GM21381 (cell line): ENCODE data around the gene FUT3.
"Not testable (repeated sequence)": the region's sequence is repeated elsewhere in the genome, so short reads cannot be mapped to it uniquely, and the experiment has no call there.

Experiments used
- ATAC-seq: cut with Tn5 transposase; IDR thresholded peaks from one replicate; pipeline ENCODE4 v1.9.1; 2021; ENCODE audit warnings: mild to moderate bottlenecking, moderate library complexity; ENCODE audit not compliant: unreplicated experiment

FUT3 gene

DNA sequence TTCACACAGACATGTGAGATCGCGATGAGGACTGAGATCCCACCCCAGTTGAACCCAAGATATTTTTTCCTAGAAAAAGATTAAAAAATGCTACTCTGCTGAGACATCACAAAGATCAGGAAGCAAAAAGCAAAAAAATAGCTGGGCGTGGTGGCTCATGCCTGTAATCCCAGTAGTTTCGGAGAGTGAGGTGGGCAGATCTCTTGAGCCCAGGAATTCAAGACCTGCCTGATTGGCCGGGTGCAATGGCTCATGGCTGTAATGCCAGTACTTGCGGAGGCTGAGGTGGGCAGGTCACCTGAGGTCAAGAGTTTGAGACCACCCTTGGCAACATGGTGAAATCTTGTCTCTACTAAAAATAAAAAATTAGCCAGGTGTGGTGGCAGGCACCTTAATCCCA lies 1.1 kb downstream of the FUT3 start:
- ATAC-seq = no peak

DNA sequence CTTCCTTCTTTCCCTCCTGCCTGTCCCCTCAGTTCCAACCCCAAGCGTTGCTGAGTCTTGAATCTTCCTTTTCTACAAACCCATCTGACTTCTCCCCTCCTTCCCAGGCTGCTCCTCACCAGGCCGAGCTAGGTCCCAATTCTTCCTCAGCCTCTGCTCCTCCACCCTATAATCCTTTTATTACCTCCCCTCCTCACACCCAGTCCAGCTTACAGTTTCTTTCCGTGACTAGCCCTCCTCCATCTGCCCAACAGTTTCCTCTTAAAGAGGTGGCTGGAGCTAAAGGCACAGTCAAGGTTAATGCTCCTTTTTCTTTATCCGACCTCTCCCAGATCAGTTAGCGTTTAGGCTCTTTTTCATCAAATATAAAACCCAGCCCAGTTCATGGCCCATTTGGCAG lies 2.6 kb downstream of the FUT3 start:
- not testable (repeated sequence) for ATAC-seq

DNA sequence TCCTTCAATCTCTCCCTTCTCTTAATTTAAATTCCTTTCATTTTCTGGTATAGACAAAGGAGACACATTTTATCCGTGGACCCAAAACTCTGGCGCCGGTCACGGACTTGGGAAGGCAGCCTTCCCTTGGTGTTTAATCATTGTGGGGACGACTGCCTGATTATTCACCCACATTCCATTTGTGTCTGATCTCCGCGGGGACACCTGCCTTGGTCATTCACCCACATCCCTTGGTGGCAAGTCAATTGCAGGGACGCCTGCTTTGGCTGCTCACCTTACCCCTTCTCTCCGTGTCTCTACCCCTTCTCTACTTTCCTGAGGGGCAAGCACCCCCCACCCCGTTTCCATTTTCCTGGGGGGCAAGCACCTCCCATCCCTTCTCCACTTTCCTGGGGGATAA lies 3.4 kb downstream of the FUT3 start:
- ATAC-seq = not testable (repeated sequence)

DNA sequence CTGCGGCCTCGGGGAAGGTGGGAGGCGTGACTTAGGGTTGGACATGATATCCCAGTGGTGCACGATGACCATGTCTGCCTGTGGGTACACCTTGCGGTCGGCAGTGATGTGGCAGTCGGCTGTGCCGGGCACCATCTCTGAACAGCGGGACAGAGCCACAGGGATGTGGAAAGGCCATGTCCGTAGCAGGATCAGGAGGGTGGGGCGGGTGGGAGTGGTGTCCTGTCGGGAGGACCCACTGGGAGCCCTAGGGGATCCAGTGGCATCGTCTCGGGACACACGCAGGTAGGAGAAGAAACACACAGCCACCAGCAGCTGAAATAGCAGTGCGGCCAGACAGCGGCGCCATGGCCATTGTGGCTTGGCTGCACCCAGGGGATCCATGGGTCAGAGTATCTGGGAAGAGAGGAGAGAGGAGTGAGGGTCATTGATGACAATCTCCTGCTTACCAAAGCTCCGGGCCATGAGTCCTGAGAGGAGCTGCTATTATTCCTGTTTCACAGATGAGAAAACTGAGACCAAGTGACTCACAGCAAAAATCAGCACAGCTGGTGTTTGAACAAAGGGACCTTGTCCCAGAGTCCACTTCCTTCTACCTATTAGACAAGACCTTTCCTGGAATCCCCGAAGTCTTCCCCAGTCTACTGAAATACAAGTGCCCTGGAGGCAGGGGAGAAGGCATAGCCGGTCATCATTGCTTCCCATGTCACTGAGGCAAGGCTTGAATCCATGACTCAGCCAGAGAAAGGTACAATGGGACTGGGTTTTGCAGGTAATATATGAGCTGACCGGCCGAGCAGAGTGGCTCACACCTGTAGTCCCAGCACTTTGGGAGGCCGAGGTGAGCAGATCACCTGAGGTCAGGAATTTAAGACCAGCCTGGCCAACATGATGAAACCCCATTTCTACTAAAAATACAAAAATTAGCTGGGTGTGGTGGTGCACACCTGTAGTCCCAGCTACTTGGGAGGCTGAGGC lies 6.5 kb downstream of the FUT3 start:
- ATAC-seq = no peak

DNA sequence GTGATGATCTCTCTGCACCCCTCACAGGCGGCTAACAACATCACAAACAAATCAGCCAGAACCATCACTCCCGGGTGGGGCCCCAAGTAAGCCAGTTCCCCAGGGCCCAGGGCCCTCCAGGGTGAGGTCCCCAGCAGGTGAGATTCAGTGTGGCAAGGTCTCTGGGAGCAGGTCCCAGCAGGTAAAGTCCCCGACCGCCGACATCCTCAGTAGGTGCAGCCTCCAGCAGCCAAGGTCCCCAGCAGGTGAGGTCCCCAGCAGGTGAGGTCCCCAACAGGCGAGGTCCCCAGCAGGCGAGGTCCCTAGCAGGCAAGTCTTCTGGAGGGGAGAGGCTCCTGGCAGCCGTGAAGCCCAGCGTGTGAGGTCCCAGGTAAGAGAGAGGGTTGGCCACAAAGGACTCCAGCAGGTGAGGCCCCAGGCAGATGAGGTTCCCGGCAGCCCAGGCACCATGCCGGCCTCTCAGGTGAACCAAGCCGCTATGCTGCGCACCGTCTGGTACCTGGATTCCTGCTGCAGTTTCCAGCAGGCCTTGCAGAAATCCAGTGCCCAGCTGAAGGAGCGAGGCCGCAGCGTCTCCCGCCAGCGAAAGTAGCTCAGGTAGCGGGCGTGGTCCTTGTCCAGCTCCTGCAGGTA lies 7.8 kb downstream of the FUT3 start:
- ATAC-seq = no peak

DNA sequence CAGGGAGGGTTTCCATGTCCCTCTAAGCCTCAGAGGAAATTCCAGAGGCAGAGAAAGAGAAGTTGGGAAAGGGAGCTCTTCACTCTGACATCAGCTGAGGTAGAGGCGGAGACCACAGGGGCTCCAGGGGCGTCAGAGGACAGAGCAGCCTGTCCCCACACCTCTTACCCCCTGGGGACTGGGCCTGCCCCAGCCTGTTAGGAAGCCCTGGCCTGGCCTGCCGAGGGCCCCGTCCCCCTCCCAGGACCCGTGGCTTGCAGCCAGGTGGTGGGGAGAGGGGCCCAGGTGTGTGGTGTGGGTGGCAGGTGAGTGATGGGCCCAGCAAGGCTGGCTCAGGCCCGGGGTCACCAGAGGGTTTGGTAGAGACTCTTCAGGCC lies 9.5 kb downstream of the FUT3 start:
- not testable (repeated sequence) for ATAC-seq

DNA sequence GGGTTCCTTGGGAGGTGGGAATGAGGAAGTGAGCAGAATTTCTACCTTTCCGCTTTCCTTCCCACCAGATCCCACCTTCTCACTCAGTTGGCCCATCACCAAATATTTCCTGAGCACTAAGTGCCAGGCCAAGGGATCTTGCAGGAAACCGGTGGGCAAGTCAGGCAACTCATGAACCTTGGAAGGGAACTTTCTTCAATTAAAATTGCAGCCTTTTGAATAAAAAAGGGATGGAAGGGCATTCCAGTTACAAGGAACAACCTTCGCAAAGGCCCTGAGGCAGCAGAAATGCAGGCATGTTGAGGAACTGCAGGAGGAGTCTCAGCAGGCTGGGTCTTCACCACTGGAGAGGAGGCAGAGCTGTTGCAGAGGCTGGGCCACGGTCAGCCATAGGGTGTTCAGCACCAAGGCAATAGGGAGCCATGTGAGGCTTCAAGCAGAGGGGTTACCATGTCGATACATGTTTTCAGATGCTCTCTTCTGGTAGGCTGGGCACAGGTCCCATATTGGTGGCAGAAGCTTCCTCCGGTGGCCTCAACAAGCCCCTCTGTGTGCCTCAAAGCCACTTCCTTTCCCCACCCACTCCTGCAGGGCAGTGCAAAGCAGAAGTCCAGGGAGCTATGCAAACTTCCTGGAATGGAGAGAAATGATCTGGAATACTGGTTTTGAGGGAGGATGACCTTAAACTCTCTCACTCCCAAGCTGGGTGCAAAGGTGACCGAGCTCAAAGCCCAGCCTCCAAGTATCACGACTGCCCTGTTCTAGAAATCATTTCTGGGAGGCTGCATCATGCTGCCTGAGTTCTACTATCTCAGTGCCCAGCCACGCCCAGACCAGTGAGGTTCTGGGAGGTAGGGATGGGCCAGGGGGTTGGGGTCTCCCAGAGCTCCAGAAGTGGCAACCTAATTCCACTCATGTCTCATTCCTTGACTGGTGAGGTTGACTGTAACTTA lies 11.9 kb downstream of the FUT3 start, which contains the start of gene FUT6:
Gene FUT6 (minus strand): TSS at position 638 of the 953 bp plus-strand sequence. CDS start 7,135 bp downstream, outside the sequence.
- ATAC-seq = no peak

DNA sequence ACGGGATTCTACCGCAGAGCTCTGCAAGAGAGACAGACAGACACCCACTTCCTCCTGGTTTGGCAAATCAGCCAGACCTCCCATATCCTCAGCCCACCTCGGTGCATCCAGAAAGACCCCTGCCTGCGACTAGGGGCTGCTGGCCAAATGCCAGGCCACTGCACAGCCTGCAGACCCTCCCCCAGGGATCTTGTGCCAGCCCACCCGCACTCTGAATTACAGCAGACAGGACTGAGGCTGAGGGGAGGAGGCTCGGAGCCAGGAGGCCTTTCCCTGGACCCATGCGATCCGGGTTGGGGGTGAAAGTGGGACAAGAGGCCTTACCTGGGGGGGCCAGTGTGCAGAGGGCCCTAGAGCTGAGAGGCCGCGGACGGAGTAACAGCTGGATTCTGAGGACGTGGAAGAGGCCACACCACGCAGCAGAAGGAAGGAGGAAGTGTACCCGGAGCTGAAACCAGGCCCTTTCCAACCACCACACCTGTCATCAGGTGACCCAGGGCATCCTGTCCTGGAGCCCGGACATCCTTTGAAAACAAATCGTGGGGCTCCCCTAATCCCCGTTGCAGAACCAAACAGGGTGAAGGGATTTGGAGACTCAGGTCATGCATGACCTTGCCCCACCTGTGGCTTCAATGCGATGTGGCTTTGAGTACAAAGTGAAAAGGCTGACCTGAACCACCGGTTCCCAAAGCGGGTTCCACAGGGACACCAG lies 12.7 kb downstream of the FUT3 start:
- ATAC-seq = no peak

DNA sequence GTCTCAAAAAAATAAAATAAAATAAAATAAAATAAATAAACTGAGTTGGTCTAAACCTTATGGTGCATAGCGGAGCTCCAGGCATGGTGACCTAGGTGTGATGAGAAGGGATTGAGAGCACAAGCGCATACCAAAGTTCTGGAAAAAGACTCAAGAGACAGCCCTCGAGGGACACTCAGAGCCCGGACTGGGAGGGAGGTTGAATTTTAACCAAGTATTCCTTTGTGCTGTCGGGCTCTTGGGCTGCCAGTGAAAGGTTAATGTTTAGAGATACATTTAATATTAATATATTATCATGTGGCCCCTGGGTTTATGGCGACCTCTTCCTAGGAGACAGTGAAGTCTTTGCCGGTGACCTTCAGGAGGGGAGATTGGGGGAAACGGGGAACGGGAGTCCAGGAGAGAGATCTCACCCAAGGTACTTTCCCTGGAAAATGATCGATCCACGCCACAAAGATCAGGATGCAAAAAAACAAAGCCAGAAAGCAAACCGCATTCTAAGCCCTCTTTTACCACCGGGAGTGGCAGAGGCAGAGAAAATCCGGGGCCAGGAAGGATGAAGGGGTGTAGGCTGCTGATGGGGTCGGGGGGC lies 13.4 kb downstream of the FUT3 start:
- no peak for ATAC-seq

DNA sequence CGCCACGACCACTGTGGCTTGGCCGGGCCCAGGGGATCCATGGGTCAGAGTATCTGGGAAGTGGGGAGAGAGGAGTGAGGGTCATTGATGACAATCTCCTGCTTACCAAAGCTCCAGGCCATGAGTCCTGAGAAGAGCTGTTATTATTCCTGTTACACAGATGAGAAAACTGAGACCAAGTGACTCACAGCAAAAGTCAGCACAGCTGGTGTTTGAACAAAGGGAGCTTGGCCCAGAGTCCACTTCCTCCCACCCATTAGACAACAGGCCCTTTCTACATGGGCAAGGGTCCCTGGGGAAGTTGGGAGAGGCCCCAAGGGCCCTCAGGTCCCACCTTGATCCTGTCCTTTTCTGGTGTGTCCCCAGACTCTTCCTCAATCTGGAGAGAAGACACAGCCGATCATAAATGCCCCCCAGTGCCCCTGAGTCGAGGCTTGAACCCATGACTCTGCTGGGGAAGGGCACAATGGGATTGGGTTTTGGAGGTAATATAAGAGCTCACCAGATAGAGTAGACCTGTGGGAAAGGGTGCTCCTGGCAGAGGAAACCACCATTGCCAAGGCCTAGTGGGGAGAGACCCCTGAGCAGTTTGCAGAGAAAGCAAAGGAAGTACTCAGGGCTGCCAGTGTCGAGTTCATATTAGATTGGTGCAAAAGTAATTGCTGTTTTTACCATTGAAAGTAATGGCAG lies 18.6 kb downstream of the FUT3 start:
- ATAC-seq = no peak

DNA sequence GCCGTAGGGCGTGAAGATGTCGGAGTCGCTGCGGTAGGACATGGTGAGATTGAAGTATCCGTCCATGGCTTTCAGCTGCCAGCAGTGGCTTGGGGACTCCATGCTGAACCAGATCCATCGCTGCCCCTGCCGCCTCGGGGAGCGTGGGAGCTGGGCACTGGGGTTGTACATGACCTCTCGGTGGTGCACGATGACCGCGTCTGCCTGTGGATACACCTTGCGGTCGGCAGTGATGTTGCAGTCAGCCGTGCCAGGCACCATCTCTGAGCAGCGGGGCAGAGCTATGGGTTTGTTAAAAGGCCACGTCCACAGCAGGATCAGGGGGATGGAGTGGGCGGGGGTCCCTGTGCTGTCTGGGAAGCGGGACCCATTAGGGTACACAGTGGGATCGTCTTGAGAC lies 19.2 kb downstream of the FUT3 start:
- no peak for ATAC-seq

DNA sequence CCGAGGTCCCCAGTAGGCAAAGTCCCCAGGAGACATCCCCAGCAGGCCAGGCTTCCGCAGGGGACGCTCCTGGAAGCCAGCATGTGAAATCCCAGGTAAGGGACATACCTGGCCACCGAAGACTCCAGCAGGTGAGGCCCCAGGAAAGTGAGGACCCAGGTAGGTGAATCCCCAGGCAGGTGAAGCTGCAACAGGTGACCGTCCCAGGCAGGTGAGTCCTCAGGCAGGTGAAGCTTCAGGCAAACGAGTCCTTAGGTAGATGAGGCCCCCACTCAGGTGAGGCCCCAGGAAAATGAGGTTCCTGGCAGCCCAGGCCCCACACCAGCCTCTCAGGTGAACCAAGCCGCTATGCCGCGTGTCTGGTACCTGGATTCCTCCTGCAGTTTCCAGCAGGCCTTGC lies 20.1 kb downstream of the FUT3 start:
- no peak for ATAC-seq

DNA sequence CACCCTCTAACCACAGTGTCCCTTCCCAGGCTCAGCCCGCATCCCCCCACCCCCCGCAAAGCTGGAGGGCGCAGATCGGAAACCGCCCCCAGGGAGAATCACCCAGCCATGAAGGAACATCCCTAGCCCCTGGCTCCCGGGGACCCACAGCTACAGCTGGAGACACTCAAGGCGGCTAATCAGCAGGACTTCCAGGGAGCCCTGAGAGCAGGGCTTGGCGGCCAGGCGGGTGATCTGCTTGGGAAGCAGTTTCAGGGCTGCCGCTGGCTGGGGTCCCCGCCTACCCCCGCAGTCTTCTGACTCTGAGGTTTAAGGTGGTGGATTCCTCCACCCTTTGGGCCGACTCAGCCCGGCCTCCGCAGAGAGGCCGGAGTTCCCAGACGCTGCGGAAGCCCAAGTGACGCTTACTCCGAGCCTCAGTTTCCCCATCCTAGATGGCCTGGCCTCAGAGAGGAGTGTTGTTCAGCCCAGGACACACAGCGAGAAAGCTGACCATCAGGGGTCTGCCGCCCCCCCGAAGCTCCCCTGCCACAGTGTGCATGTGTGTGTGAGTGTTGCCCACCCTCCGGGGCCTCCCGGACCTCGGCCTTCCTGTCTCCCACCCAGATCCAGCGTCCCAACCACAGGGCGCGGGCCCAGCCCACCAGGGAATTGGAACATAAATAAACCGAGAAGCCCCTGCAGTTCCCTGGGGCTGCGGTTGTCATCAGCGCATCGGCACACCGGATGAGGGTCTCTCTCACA lies 21.5 kb downstream of the FUT3 start:
- ATAC-seq = no peak

DNA sequence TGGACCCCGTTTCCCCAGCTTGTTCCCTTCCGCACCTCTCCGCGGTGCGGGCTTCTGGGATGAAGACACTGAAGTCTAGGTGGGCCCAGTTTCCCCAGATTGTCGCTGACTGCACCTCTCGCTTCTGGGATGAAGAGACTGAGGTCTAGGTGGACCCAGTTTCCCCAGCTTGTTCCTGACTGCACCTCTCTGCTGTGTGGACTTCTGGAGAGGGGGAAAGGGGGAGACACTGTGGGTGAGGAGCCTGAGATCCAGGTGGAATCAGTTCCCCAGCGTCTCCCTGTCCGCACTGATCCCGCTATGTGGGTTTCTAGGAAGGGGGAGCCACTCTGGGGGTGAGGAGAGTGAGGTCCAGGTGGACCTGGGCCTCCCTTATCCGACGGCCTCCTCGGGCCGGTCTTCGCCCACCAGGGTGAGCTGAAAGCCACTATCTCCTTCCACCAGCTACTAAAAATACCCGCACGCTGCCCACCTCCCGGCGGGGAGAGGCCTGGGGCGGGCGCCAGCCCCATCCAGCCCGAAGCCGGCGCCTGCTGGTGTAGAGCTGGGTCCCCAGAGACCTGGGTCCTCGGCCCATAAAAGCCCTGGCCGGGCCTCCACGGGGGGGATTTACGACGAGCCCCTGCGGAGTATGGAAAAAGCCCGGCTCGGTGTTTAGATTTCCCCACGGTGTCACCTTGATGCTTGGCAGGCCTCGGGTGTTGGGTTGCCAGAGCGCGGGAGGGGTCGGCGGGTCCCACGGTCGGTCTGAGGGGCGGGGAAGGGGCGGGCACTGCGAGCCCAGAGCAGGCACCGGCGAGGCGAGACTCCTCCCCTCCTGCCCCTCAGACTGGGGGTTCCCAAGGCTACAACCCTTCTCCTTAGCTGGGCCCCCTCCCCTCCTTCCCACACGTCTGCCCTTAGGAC lies 22.3 kb downstream of the FUT3 start:
- ATAC-seq = no peak

DNA sequence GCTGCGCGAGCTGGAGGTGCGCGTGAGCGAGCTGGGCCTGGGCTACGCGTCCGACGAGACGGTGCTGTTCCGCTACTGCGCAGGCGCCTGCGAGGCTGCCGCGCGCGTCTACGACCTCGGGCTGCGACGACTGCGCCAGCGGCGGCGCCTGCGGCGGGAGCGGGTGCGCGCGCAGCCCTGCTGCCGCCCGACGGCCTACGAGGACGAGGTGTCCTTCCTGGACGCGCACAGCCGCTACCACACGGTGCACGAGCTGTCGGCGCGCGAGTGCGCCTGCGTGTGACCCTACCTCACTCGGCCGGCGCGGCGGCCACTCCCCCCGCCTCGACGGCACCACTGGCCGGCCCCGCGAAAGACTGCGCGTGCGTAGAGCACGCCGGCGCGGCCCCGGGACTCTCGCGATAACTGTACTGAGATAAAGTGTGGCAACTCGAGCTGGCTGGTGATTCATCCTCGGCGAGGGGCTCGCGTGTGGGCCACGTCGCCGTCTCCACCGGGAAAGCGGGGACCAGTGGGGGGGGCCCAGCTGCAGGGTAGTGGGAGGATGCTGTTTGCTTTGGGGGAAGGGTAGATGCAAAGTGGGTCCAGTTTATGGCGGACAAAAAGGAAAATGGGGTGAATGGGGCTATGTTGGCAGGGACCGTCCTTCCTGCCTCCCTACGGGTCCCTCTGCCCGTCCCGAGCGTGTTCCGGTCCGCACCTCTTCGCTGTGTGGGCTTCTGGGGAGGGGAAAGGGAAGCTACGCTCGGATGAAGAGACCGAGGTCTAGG lies 23.2 kb downstream of the FUT3 start:
- ATAC-seq = peak; percentile 65

DNA sequence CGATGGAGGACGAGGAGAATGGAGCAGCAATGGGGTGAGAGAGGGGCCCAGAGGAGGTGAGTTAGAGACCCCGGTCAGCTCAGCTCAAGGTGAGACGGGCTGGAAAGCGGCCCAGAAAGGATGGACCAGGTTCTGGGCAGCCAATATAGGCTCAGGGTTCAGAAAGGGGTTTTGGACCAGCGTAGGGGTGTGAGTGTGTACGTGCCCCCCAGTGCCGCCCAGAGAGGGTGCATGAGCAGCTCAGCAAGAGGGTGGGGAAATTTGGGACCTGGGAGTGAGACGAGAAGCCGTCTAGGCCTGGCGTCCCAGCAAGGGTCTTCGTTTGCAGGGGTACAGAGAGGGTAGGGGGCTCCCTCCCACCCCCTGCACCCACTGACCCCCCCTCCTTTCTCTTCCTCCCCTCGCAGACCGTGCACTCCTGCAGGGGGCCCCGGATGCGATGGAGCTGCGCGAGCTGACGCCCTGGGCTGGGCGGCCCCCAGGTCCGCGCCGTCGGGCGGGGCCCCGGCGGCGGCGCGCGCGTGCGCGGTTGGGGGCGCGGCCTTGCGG lies 23.8 kb downstream of the FUT3 start:
- no peak for ATAC-seq
